Epithelial cell of proximal tubule (primary cell): Measurements from ENCODE around the gene MEI1. TPM values are rescaled to one million over a fixed set of nuclear protein-coding genes. Genes with fewer than 3 reads are reported as not detected.

Source experiments
- DNase-seq: peaks from one replicate; pipeline ENCODE4 v3.0.0-alpha.2; 2011; ENCODE audit warnings: low read depth
- H3K4me3 ChIP-seq: 2 replicates; pipeline ENCODE4 v1.5.1; 2011; ENCODE audit warnings: low read depth, mild to moderate bottlenecking, low read length
- CTCF ChIP-seq: conservative IDR thresholded peaks from 2 replicates; pipeline ENCODE4 v1.5.1; 2012; ENCODE audit warnings: low read depth, mild to moderate bottlenecking, low read length
- total RNA-seq: library from RNA; depleted of rRNA; stranded (reverse); fragments of >200 nt; gene quantifications from 2 replicates; pipeline ENCODE4 v1.2.3, GENCODE V29; 2015

Gene MEI1
- total RNA-seq, 1 donor from 2014 or later = 0.35 TPM

GRCh38 chr22:41762980-41763779 is 63.9 kb downstream of the MEI1 start:
- no peak for DNase-seq
- peak; percentile 54 for TF ChIP-seq CTCF
- no peak overlapping the region for H3K4me3 ChIP-seq

GRCh38 chr22:41766476-41766875 is 67.2 kb downstream of the MEI1 start:
- H3K4me3 ChIP-seq = no peak overlapping the region
- no peak for DNase-seq
- TF ChIP-seq CTCF = no peak

- DNase-seq = peak; percentile 75
- TF ChIP-seq CTCF = no peak
- no peak overlapping the region for H3K4me3 ChIP-seq
These were observed 69.1 kb downstream of the MEI1 start for GRCh38 chr22:41768430-41768829.

DNA sequence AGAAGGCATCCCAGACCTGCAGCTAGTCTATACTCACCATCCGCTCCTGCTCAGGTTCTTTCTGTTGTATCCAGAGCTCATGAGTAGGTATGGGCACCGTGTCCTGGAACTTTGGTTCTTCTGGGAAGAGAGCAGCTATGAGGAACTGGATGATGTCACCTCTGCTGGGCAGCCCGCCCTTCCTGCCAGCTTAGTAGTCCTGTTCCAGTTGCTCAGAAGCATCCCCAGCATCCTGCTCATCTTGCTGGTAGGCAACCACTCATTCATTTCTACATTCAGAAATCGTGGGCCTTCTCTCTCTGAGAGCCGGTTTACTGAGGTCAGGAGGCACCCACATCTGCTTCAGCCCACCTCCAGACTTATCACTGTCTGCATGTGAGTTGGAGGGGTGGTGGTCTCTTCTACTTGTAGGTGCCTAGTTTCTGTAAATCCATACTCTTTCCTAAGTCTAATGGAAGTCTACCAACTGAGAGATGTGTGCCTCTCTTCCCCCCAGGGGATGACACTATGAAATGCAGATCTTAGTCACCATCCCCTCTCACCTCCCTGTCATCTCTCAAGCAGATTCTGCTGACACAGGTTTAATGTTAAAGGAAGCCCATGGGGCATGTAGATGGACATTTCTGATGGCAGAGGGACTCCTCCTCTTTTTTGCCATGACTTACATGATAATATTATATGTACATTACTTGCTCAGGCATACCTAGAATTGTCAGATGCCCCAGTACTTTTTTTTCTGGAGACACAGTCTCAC is 71.6 kb downstream of the MEI1 start:
- DNase-seq = no peak
- no peak for TF ChIP-seq CTCF
- H3K4me3 ChIP-seq = no peak overlapping the region

DNA sequence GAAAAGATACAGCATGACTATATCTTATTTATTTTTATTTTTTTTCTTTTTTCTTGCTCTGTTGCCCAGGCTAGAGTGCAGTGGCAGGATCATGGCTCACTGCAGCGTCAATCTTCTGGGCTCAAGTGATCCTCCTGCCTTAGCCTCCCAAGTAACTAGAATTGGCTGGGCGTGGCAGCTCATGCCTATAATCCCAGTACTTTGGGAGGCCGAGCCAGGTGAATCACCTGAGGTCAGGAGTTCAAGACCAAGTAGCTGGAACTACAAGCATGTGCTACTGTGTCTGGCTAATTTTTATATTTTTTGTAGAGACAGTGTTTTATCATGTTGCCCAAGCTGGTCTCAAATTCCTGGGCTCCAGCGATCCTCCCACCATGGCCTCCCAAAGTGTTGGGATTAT is 72.9 kb downstream of the MEI1 start:
- no peak for DNase-seq
- no peak overlapping the region for H3K4me3 ChIP-seq
- no peak for TF ChIP-seq CTCF

DNA sequence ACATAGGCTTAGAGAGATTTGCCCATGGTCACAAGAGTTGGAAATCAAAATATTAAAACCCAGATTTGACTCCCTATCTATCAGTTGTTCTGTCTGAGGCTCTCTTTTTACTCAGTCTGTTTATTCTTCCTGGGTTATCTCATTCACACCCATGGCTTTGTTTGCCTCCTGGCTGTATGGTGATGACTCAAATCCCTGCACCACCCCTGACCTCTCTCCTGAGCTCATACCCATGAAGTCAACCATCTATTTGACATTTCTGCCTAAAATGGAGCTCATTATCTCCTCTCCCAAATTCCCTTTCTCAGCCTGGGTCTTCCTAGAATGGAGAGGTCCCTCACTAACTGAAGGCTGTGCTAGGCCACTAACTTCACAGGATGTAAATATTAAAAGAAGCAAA is 73.3 kb downstream of the MEI1 start:
- DNase-seq = no peak
- no peak for TF ChIP-seq CTCF
- no peak overlapping the region for H3K4me3 ChIP-seq
